CD14-positive monocyte (primary cell): Measurements from ENCODE around the gene OR5H14. TPM values are rescaled to one million over a fixed set of nuclear protein-coding genes. Genes with fewer than 3 reads are reported as not detected.

Experiments
- DNase-seq, 3 donors: peaks; one replicate each; pipeline ENCODE4 v3.0.0-alpha.2; 2011 to 2022
- H2AFZ ChIP-seq: 2 replicates; pipeline ENCODE4 v1.6.0; 2012; ENCODE audit warnings: mild to moderate bottlenecking, low read depth, low read length, inconsistent platforms; ENCODE audit not compliant: insufficient read depth, poor library complexity, severe bottlenecking
- H3K27ac ChIP-seq, 2 donors: 1 replicate in 1 of 2; 2 replicates in 1 of 2; pipeline ENCODE4 v1.5.1; 2012 to 2013; ENCODE audit warnings: low read length in 2 of 2, control low read depth in 1 of 2, inconsistent platforms in 1 of 2, low read depth in 1 of 2, mild to moderate bottlenecking in 1 of 2
- H3K27me3 ChIP-seq, 2 donors: one replicate each; pipeline versions ENCODE4 v1.6.0 to v1.6.1; 2011 to 2013; ENCODE audit warnings: low read length in 2 of 2; ENCODE audit not compliant: control insufficient read depth in 2 of 2, insufficient read depth in 2 of 2
- H3K36me3 ChIP-seq, 2 donors: replicated peaks in 1 of 2; 1 replicate in 1 of 2; 2 replicates in 1 of 2; pipeline versions ENCODE4 v1.5.1 to v1.6.1; 2012 to 2013; ENCODE audit warnings: low read length in 2 of 2, control low read depth in 1 of 2, inconsistent platforms in 1 of 2, mild to moderate bottlenecking in 1 of 2; ENCODE audit not compliant: insufficient read depth in 2 of 2, control insufficient read depth in 1 of 2
- H3K4me1 ChIP-seq, 2 donors: 1 replicate in 1 of 2; 2 replicates in 1 of 2; pipeline versions ENCODE4 v1.5.1 to v1.6.1; 2012 to 2013; ENCODE audit warnings: low read length in 2 of 2, control low read depth in 1 of 2, inconsistent platforms in 1 of 2, mild to moderate bottlenecking in 1 of 2, moderate library complexity in 1 of 2; ENCODE audit not compliant: insufficient read depth in 2 of 2, control insufficient read depth in 1 of 2
- H3K4me2 ChIP-seq: replicated peaks from 2 replicates; pipeline ENCODE3; 2012; ENCODE audit warnings: low read length, moderate library complexity, mild to moderate bottlenecking; ENCODE audit not compliant: poor library complexity, severe bottlenecking; ENCODE audit errors: extremely low read depth
- H3K4me3 ChIP-seq, 3 experiments: fragments of 200-600 bp in 1 of 3; sonication (generic) in 1 of 3; replicated peaks in 1 of 3; 1 replicate in 2 of 3; 2 replicates in 1 of 3; pipeline ENCODE4 v1.5.1; 2011 to 2013; ENCODE audit warnings: low read length in 3 of 3, mild to moderate bottlenecking in 3 of 3, control low read depth in 2 of 3, low read depth in 2 of 3, inconsistent platforms in 1 of 3, moderate library complexity in 1 of 3
- H3K79me2 ChIP-seq: 2 replicates; pipeline ENCODE4 v1.6.0; 2012; ENCODE audit warnings: mild to moderate bottlenecking, control low read depth, inconsistent platforms, low read length, moderate library complexity; ENCODE audit not compliant: insufficient read depth
- H3K9ac ChIP-seq: 2 replicates; pipeline ENCODE4 v1.6.0; 2017; ENCODE audit warnings: low read length, mild to moderate bottlenecking; ENCODE audit not compliant: insufficient read depth, poor library complexity, severe bottlenecking
- H3K9me3 ChIP-seq, 2 donors: replicated peaks in 1 of 2; 1 replicate in 1 of 2; 2 replicates in 1 of 2; pipeline versions ENCODE4 v1.5.1 to v1.6.1; 2012 to 2013; ENCODE audit warnings: low read length in 2 of 2, control low read depth in 1 of 2; ENCODE audit not compliant: control insufficient read depth in 1 of 2, insufficient read depth in 1 of 2
- H4K20me1 ChIP-seq: 2 replicates; pipeline ENCODE4 v1.6.0; 2012; ENCODE audit warnings: mild to moderate bottlenecking, low read length, control low read depth, moderate library complexity; ENCODE audit not compliant: insufficient read depth
- H3K27ac Mint-ChIP-seq, 7 donors: one replicate each; pipeline ENCODE4 v1.8.0; 2020; ENCODE audit warnings: mild to moderate bottlenecking in 7 of 7, mixed read lengths in 7 of 7, moderate library complexity in 6 of 7, inconsistent platforms in 2 of 7
- H3K27me3 Mint-ChIP-seq, 3 donors: one replicate each; pipeline ENCODE4 v1.8.0; 2021 to 2022; ENCODE audit warnings: low read depth in 3 of 3, mild to moderate bottlenecking in 3 of 3, mixed read lengths in 3 of 3, moderate library complexity in 3 of 3, inconsistent platforms in 1 of 3
- H3K36me3 Mint-ChIP-seq, 2 donors: one replicate each; pipeline ENCODE4 v1.8.0; 2020; ENCODE audit warnings: mixed read lengths in 2 of 2, inconsistent platforms in 1 of 2, mild to moderate bottlenecking in 1 of 2
- H3K4me1 Mint-ChIP-seq: one replicate; pipeline ENCODE4 v1.8.0; 2020; ENCODE audit warnings: mild to moderate bottlenecking, mixed read lengths
- H3K4me3 Mint-ChIP-seq, 2 donors: one replicate each; pipeline ENCODE4 v1.8.0; 2020; ENCODE audit warnings: mild to moderate bottlenecking in 2 of 2, mixed read lengths in 2 of 2, moderate library complexity in 1 of 2
- H3K9me3 Mint-ChIP-seq, 7 donors: one replicate each; pipeline ENCODE4 v1.8.0; 2020 to 2022; ENCODE audit warnings: mixed read lengths in 7 of 7, mild to moderate bottlenecking in 6 of 7, moderate library complexity in 6 of 7, inconsistent platforms in 2 of 7
- CTCF ChIP-seq: fragments of 200-600 bp; IDR thresholded peaks from one replicate; pipeline ENCODE4 v1.8.0; 2022; ENCODE audit warnings: antibody characterized with exemption, mild to moderate bottlenecking
- WGBS: methylation state at CpG from one replicate; pipeline ENCODE4 v1.1.5; 2013; ENCODE audit warnings: missing lambda C conversion rate; ENCODE audit not compliant: insufficient coverage; 5-methylcytosine and 5-hydroxymethylcytosine counted together
- intact Hi-C, 2 donors: fragments of 100-400 bp; cut with micrococcal nuclease; formaldehyde crosslinking; loops; one replicate each; pipeline versions ENCODE4 v1.15.0 to v1.15.1; 2023
- polyA plus RNA-seq, 3 donors: library from polyadenylated mRNA; depleted of rRNA in 1 of 3; unstranded in 2 of 3; stranded (reverse) in 1 of 3; fragments of 300-500 nt in 2 of 3; fragments of >200 nt in 1 of 3; fragmentation: Illumina TruSeq in 2 of 3; gene quantifications; 1 replicate in 2 of 3; 2 replicates in 1 of 3; pipeline ENCODE4 v1.2.3, GENCODE V29; 2012 to 2021

Gene OR5H14
- polyA plus RNA-seq, 3 donors = not detected

DNA sequence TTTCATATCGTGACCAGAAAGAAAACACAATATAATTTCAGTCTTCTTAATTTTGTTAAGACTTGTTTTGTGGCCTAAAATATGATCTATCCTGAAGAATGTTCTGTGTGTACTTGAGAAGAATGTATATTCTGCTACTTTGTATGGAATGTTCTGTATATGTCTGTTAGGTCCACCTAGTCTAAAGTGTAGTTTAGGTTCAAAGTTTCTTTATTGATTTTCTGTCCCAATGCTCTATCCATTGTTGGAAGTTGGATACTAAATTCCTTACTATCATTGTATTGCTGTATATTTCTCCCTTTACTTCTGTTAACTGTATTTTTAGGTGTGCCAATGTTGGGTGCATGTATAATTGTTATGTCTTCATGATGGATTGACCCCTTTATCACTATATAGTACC, 39.1 kb upstream of the OR5H14 start:
- TF ChIP-seq CTCF = no peak
- H3K36me3 ChIP-seq = no peaks in the 10 kb centered on the region
- H3K9ac ChIP-seq = no peak overlapping the region
- H3K79me2 ChIP-seq = no peaks in the 10 kb centered on the region
- H4K20me1 ChIP-seq = no peaks in the 10 kb centered on the region
- intact Hi-C loops = no loop called here
- Mint-ChIP-seq H3K27me3 (no peaks in the 10 kb centered on the region), H3K27ac (no peak overlapping the region), H3K36me3 (no peaks in the 10 kb centered on the region), H3K9me3 (peaks cover 2 to 25% (median 16%) of the 10 kb centered on the region in 7 donors), H3K4me3 (no peak overlapping the region), H3K4me1 (no peaks in the 10 kb centered on the region)
- H3K4me2 ChIP-seq = no peak overlapping the region
- WGBS = no CpG with 5 or more reads among the region's 1 CpG
- no peaks in the 10 kb centered on the region for H3K4me1 ChIP-seq
- H2AFZ ChIP-seq = no peak overlapping the region
- peaks cover 9 to 18% of the 10 kb centered on the region in 2 donors for H3K9me3 ChIP-seq
- no peak overlapping the region for H3K4me3 ChIP-seq
- DNase-seq = no peak
- no peaks in the 10 kb centered on the region for H3K27me3 ChIP-seq
- H3K27ac ChIP-seq = no peak overlapping the region

GRCh38 chr3:98109807-98110549, 37.3 kb upstream of the OR5H14 start:
- intact Hi-C loops = no loop called here
- Mint-ChIP-seq H3K4me1 (no peaks in the 10 kb centered on the region), H3K4me3 (no peak overlapping the region), H3K9me3 (peaks cover 2 to 28% (median 21%) of the 10 kb centered on the region in 7 donors), H3K27me3 (no peaks in the 10 kb centered on the region), H3K36me3 (no peaks in the 10 kb centered on the region), H3K27ac (no peak overlapping the region)
- H3K27ac ChIP-seq = no peak overlapping the region
- no peaks in the 10 kb centered on the region for H3K79me2 ChIP-seq
- no peaks in the 10 kb centered on the region for H3K36me3 ChIP-seq
- peaks cover 17 to 28% of the 10 kb centered on the region in 2 donors for H3K9me3 ChIP-seq
- no peak overlapping the region for H3K4me3 ChIP-seq
- no peaks in the 10 kb centered on the region for H4K20me1 ChIP-seq
- WGBS = 100% methylated on average over 2 of the region's 4 CpGs
- H3K9ac ChIP-seq = no peak overlapping the region
- no peak overlapping the region for H3K4me2 ChIP-seq
- H3K27me3 ChIP-seq = no peaks in the 10 kb centered on the region
- no peak overlapping the region for H2AFZ ChIP-seq
- no peaks in the 10 kb centered on the region for H3K4me1 ChIP-seq
- no peak for DNase-seq
- TF ChIP-seq CTCF = no peak
